Astrocyte of the cerebellum (primary cell): ENCODE measurements around the gene SDK2.
A peak's percentile ranks its signal among the peaks of the same experiment; 100 is the strongest.

Experiments used
- DNase-seq: peaks from one replicate; pipeline ENCODE4 v3.0.0-alpha.2; 2011; ENCODE audit warnings: low read depth
- H3K4me3 ChIP-seq: 2 replicates; pipeline ENCODE4 v1.5.1; 2011; ENCODE audit warnings: mild to moderate bottlenecking, low read depth, low read length, moderate library complexity
- in situ Hi-C: cut with HindIII; loops from 2 replicates; pipeline ENCODE4 v1.10.0; 2017; ENCODE audit warnings: low sequenced_read_pairs
- TF ChIP-seq, protein P1 (sequence below): IDR thresholded peaks from 2 replicates; pipeline ENCODE4 v1.5.1; 2012; ENCODE audit warnings: low read length, low read depth, moderate library complexity, mild to moderate bottlenecking; ENCODE audit errors: missing control alignments

SDK2 gene

DNA sequence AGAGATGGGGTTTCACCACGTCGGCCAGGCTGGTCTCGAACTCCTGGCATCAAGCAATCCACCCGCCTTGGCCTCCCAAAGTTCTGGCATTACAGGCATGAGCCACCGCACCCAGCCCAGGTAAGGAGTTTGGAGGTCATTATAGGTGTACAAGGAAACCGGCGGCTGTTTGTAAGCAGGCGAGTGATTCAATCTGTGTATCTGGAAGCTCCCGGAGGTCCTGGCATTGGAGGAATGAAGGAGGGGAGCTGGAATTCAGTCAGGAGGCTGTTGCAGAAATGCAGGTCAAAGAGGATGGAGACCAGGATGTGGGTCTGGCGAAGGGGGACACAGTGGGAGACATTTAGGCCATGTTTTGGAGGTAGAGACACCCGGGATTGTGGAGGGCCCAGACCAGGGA is 351.2 kb downstream of the SDK2 start:
- TF ChIP-seq, protein P1, sequence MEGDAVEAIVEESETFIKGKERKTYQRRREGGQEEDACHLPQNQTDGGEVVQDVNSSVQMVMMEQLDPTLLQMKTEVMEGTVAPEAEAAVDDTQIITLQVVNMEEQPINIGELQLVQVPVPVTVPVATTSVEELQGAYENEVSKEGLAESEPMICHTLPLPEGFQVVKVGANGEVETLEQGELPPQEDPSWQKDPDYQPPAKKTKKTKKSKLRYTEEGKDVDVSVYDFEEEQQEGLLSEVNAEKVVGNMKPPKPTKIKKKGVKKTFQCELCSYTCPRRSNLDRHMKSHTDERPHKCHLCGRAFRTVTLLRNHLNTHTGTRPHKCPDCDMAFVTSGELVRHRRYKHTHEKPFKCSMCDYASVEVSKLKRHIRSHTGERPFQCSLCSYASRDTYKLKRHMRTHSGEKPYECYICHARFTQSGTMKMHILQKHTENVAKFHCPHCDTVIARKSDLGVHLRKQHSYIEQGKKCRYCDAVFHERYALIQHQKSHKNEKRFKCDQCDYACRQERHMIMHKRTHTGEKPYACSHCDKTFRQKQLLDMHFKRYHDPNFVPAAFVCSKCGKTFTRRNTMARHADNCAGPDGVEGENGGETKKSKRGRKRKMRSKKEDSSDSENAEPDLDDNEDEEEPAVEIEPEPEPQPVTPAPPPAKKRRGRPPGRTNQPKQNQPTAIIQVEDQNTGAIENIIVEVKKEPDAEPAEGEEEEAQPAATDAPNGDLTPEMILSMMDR: no peak
- DNase-seq: no peak
- in situ Hi-C loops: no loop called here
- H3K4me3 ChIP-seq: no peak overlapping the region

DNA sequence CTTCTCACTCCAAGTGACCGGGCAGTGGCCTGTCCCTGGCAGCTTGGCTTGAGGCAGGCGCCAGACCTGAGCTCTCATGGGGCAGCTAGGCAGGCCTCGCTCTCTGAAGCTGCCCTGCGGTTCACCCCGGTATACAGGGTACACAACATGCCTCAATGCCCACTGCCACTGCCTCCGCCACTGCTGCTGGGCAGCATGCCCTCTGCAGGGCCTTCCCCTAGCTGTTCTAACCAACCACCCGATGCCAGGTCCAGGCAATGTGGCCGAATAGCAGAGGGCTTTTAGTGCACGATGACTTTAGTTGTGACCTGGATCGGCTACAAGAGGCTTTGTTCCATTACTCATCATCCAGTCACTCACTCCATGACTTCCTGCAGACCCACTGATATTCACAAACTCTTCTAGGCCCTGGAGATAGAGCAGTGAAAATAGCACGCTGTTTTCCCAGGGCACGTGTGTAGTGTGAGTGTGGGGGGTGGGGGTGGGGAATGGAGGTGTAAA is 352.2 kb downstream of the SDK2 start:
- no peak for DNase-seq
- in situ Hi-C loops: no loop called here
- no peak overlapping the region for H3K4me3 ChIP-seq
- TF ChIP-seq, protein P1: no peak

DNA sequence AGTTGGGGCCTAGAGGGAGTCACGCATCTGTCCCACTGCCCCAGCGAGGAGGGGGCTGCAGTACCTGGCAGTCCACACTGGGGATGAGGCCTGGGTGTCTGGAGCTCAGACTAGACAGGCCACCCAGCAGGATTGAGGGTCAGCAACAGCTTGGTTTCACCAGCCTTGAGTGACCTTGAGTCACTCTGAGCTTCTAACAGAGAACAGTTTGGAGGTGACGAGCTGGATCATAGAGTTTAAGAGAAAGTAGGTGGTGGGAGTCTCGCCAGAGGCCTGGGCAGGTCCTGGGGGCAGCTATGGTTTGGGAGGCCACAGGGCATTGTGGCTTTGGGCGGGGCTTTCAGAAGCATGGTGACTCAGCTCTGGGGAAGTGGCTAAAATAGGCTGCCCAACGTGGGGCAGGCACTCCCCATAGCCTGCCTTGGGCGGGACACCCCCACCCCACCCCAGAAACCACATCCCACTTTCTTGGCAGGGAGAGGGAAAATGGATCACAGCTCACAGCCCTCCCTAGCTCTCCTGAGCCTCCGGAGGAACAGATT is 352.9 kb downstream of the SDK2 start:
- peak; percentile 88 for DNase-seq
- H3K4me3 ChIP-seq: peak overlapping the region; percentile 6
- in situ Hi-C loops: no loop called here
- TF ChIP-seq, protein P1: no peak

DNA sequence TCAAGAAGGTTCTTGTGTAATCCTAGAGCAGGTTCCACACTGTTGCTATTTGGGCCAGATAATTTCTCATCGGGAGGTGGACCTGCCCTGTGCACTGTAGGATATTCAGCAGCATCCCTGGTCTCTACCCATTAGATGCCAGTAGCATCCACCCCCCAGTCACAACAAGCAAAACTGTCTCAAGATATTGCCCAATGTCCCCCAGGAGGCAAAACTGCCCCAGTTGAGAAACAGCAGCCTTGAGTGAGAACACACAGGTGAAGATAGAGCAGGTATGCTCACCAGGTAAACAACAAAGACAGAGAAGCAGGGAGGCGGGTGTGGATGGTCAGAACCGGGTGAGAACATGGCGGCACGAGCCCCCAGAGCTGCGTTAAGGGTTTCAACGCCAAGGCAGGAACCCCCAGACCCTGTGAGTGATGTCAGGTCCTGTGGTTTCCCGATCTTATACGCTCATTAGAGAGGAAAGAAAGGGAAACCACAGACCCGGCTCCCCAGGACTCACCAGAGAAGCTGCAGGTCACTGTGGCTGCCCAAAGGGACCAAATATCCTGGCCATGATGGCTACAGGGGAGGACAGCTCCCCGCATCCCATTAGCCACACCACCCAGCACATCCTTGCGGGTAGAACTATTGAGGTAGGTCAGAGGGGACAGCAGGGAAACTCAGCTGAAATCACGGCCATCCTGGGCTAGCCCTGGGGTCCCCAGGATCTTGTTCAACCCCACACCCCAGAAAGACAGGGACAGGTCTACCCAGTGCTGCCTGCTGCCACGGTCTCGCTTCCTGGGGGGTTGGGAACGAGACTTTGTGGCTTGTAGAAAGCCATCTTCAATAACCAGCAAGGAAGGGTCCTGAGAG is 353.6 kb downstream of the SDK2 start:
- DNase-seq: no peak
- peak overlapping the region; percentile 1 for H3K4me3 ChIP-seq
- in situ Hi-C loops: no loop called here
- TF ChIP-seq, protein P1: no peak

DNA sequence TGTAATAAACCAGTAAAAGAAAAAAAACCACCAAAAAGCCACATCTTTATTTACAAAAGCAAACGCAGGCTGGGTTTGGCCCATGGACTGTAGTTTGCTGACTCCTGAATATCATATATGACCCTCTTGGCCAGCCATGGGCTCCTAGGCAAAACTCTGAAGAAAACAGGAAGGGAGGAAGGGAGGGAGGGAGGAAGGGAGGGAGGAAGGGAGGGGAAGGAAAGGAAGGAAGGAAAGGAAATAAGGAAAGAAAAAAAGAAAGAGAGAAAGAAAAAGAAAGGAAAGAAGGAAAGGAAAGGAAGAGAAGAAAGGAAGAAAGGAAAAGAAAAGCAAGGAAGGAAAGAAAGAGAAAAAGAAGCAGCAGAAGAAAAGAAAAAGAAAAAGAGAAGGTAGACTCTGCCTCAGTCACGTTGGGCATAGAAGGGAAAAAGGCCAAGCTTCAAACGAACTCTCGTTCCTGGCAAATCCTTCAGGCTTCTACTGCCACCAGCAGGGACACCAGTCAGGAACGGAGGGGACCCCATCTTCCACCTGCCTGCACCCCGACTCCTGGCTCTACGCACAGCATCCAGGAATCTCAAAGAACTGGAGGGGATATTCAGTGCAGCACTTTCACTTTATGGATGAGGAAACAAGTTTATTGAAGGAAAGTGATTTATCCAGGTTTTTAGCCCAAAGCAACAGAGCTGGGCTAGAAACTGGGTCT is 354.5 kb downstream of the SDK2 start:
- no peak overlapping the region for H3K4me3 ChIP-seq
- in situ Hi-C loops: no loop called here
- DNase-seq: no peak
- TF ChIP-seq, protein P1: no peak

DNA sequence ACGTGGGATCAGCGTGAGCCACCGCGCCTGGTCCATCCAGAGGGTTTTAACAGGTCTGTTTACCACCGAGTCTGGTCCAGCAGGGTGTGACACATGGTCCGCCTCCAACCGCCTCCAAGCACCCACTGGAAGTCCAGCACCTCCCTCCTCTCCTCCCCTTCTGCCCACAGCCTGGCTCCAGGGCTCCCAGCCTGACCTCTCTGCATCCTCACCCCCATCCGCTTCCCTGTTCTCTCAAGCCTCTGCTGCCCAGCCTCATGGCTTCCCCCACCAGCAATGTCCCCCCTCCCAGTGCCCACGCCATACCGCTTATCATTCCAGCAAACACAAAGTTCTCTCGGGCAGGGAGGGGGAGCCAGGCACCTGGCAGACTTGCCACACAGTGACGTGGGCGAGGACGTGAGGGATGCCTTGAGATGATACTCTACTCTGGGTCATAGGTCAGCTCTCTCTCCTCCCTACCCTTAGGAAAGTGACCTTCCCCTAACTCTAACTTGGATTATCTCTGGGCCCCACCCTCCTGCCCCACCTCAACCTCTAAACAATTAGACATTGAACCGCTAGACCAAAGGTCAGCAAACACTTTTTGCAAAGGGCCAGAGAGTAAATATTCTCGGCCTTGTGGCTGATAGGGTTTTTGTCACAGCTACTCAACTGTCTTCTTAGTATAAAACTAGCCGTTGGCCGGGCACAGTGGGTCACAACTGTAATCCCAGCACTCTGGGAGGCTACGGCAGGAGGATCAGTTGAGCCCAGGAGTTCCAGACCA is 355.5 kb downstream of the SDK2 start:
- TF ChIP-seq, protein P1: no peak
- no peak for DNase-seq
- H3K4me3 ChIP-seq: no peak overlapping the region
- in situ Hi-C loops: no loop called here
